Measurements from ENCODE around the gene TREML4. TPM values are rescaled to one million over a fixed set of nuclear protein-coding genes. Genes with fewer than 3 reads are reported as not detected.
A peak's percentile ranks its signal among the peaks of the same experiment; 100 is the strongest.
"Not testable (repeated sequence)": the region's sequence is repeated elsewhere in the genome, so short reads cannot be mapped to it uniquely, and the experiment has no call there.

The TREML4 gene
- total and polyA plus RNA-seq, 10 of the 15 experiments (the other 5 are each of a cell fraction or from before 2014, with no cell fraction given), result not detected

DNA sequence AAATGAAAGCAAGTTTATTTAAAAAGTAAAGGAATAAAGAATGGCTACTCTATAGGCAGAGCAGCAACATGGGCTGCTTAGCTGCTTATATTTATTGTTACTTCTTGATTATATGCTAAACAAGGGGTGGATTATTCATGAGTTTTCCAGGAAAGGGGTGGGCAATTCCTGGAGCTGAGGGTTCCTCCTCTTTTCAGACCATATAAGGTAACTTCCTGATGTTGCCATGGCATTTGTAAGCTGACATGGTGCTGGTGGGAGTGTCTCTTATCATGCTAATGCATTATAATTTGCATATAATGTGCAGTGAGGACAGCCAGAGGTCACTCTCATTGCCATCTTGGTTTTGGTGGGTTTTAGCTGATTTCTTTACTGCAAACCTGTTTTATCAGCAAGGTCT, 39.1 kb upstream of the TREML4 start:
- H3K36me3 ChIP-seq (ENCODE audit: control insufficient read depth in 2 of 2, insufficient read depth in 2 of 2, low read length in 1 of 2); in situ Hi-C loops (cut with MboI); H3K4me3 ChIP-seq; ATAC-seq; H3K4me1 ChIP-seq (ENCODE audit: control insufficient read depth, insufficient read depth, low read length); DNase-seq (ENCODE audit: low read depth, low spot score); H4K20me1 ChIP-seq (ENCODE audit: control insufficient read depth, insufficient read depth); H3K79me2 ChIP-seq (ENCODE audit: control insufficient read depth, insufficient read depth, low read length); H3K4me2 ChIP-seq (ENCODE audit: control insufficient read depth, insufficient read depth); intact Hi-C loops (cut with micrococcal nuclease; ENCODE audit: unreplicated experiment); BruUV-seq (replicated peaks); H3K9ac ChIP-seq (ENCODE audit: control insufficient read depth, insufficient read depth, low read length); FAIRE-seq; H2AFZ ChIP-seq (ENCODE audit: control insufficient read depth, low read depth, low read length); H3K27ac ChIP-seq (ENCODE audit: control insufficient read depth, insufficient read depth); H3K27me3 ChIP-seq (replicated peaks in 1 of 2; ENCODE audit: control insufficient read depth in 2 of 2, insufficient read depth in 2 of 2, low read length in 1 of 2); RAD21 ChIA-PET (ENCODE audit: unreplicated experiment); POLR2A ChIA-PET: not testable (repeated sequence)
- H3K9me3 ChIP-seq (replicated peaks; ENCODE audit: control insufficient read depth, insufficient read depth, low read length), result peaks cover 17% of the 10 kb centered on the region
- TF ChIP-seq, protein P1, sequence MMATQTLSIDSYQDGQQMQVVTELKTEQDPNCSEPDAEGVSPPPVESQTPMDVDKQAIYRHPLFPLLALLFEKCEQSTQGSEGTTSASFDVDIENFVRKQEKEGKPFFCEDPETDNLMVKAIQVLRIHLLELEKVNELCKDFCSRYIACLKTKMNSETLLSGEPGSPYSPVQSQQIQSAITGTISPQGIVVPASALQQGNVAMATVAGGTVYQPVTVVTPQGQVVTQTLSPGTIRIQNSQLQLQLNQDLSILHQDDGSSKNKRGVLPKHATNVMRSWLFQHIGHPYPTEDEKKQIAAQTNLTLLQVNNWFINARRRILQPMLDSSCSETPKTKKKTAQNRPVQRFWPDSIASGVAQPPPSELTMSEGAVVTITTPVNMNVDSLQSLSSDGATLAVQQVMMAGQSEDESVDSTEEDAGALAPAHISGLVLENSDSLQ (IDR thresholded peaks at IDR 0.05), result 0 out of 2 replicates have a peak, but pooled peaks have one; percentile 25
- CTCF ChIA-PET, result interaction anchor here (0.6 to 2.2 kb wide), 6 partner anchors 8 to 145 kb away, joined by 3 to 9 read pairs (median 3); no protein-coding TSS in a partner anchor
- SMC1A ChIA-PET (ENCODE audit: uncharacterized antibody, unreplicated experiment), result interaction anchor here (0.7 to 2.1 kb wide), 3 partner anchors 7 to 129 kb away, joined by 3 to 5 read pairs (median 3); no protein-coding TSS in a partner anchor

DNA sequence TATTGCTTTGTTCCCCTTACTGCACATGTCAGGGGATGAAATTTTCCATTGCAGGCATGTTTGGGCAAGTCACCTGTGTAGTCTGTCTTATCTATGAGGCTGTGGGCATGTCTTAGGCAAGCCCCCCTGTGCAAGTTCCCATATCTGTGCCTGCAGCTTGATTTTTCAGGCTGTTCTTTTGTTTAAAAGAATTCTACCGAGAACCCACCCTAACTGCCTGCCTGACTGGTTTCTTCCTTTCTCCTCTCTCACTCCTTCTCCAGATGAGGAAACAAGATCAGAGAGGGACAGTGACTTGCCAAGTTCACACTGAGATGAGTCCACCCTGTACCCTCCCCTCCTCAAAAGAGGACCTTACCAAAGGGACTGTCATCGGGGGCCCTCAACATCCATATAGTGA, 38.2 kb upstream of the TREML4 start:
- in situ Hi-C loops (cut with MboI), result no loop called here
- CTCF ChIA-PET, result interaction anchor here (1.1 to 1.8 kb wide), 5 partner anchors 9 to 128 kb away, joined by 3 to 6 read pairs (median 3); partner anchors contain the start of gene TREML1

More for the DNA sequence above, 38.2 kb upstream of the TREML4 start:
- no peak overlapping the region for H3K9ac ChIP-seq (ENCODE audit: control insufficient read depth, insufficient read depth, low read length)
- BruUV-seq (replicated peaks), result no TSS peak
- H4K20me1 ChIP-seq (ENCODE audit: control insufficient read depth, insufficient read depth), result no peaks in the 10 kb centered on the region
- 100% methylated on average over 2 of the region's 2 CpGs for WGBS (ENCODE audit: insufficient coverage, insufficient replicate concordance, low lambda C conversion rate, missing lambda C conversion rate)
- H3K4me2 ChIP-seq (ENCODE audit: control insufficient read depth, insufficient read depth), result no peak overlapping the region
- no peak for FAIRE-seq
- intact Hi-C loops (cut with micrococcal nuclease; ENCODE audit: unreplicated experiment), result loop anchor here (5.0 kb wide), 1 partner anchor 127 kb away; no protein-coding TSS in a partner anchor
- H3K4me3 ChIP-seq, result no peak overlapping the region
- RAD21 ChIA-PET (ENCODE audit: unreplicated experiment), result no interaction called here
- H3K27me3 ChIP-seq (replicated peaks in 1 of 2; ENCODE audit: control insufficient read depth in 2 of 2, insufficient read depth in 2 of 2, low read length in 1 of 2), result no peaks in the 10 kb centered on the region; a peak in 1 of 4 replicates
- peaks cover 0 to 4% of the 10 kb centered on the region in 2 experiments; a peak in 2 of 4 replicates for H3K36me3 ChIP-seq (ENCODE audit: control insufficient read depth in 2 of 2, insufficient read depth in 2 of 2, low read length in 1 of 2)
- H3K79me2 ChIP-seq (ENCODE audit: control insufficient read depth, insufficient read depth, low read length), result no peaks in the 10 kb centered on the region
- DNase-seq (ENCODE audit: low read depth, low spot score), result no peak
- no peak for ATAC-seq
- H3K9me3 ChIP-seq (replicated peaks; ENCODE audit: control insufficient read depth, insufficient read depth, low read length), result peaks cover 17% of the 10 kb centered on the region
- POLR2A ChIA-PET, result no interaction called here
- no peak overlapping the region for H2AFZ ChIP-seq (ENCODE audit: control insufficient read depth, low read depth, low read length)
- H3K27ac ChIP-seq (ENCODE audit: control insufficient read depth, insufficient read depth), result no peak overlapping the region
- no peaks in the 10 kb centered on the region for H3K4me1 ChIP-seq (ENCODE audit: control insufficient read depth, insufficient read depth, low read length)
- peak; percentile 56; the same call in 1 of the 2 replicates for TF ChIP-seq CBX5 (IDR thresholded peaks at IDR 0.05; ENCODE audit: low read depth)
- TF ChIP-seq, protein P2, sequence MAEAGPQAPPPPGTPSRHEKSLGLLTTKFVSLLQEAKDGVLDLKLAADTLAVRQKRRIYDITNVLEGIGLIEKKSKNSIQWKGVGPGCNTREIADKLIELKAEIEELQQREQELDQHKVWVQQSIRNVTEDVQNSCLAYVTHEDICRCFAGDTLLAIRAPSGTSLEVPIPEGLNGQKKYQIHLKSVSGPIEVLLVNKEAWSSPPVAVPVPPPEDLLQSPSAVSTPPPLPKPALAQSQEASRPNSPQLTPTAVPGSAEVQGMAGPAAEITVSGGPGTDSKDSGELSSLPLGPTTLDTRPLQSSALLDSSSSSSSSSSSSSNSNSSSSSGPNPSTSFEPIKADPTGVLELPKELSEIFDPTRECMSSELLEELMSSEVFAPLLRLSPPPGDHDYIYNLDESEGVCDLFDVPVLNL (IDR thresholded peaks at IDR 0.05; ENCODE audit: low read depth, low read length), result no peak
- SMC1A ChIA-PET (ENCODE audit: uncharacterized antibody, unreplicated experiment), result interaction anchor here (0.6 to 2.1 kb wide), 3 partner anchors 8 to 128 kb away, joined by 3 to 5 read pairs (median 3); no protein-coding TSS in a partner anchor
